MCF 10A (cell line): ENCODE results near the gene CYTH2. TPM values are rescaled to one million over a fixed set of nuclear protein-coding genes. Genes with fewer than 3 reads are reported as not detected.
A peak's percentile ranks its signal among the peaks of the same experiment; 100 is the strongest.

ENCODE experiments used
- BruUV-seq: library from RNA; stranded (reverse); fragments of 400-500 nt; replicated peaks from 2 replicates; lab custom pipeline; 2021; lab: Mats Ljungman, UMichigan
- CTCF ChIA-PET: fragments of 300-600 bp; sonication (Branson Sonifier 250); formaldehyde crosslinking; extraction: SDS; loops from one replicate; lab custom pipeline; 2021; ENCODE audit warnings: antibody characterized with exemption, inconsistent platforms; lab: Yijun Ruan, JAX
- POLR2A ChIA-PET: fragments of 300-600, 350-650 bp; sonication (Branson Sonifier 250); formaldehyde crosslinking; extraction: SDS; loops from one replicate; lab custom pipeline; 2020; ENCODE audit warnings: antibody characterized with exemption, inconsistent platforms; lab: Yijun Ruan, JAX
- DNase-seq: peaks from one replicate; pipeline ENCODE4 v3.0.0-alpha.2; 2018; ENCODE audit not compliant: unreplicated experiment
- H3K27ac Mint-ChIP-seq: one replicate; pipeline ENCODE4 v1.8.0; 2022; ENCODE audit warnings: mild to moderate bottlenecking, low read depth, mixed read lengths; ENCODE audit not compliant: unreplicated experiment
- H3K27me3 Mint-ChIP-seq: one replicate; pipeline ENCODE4 v1.8.0; 2022; ENCODE audit warnings: mixed read lengths; ENCODE audit not compliant: insufficient read depth, unreplicated experiment
- H3K36me3 Mint-ChIP-seq: one replicate; pipeline ENCODE4 v1.8.0; 2022; ENCODE audit warnings: mild to moderate bottlenecking, moderate library complexity, mixed read lengths; ENCODE audit not compliant: insufficient read depth, unreplicated experiment
- H3K4me1 Mint-ChIP-seq: one replicate; pipeline ENCODE4 v1.8.0; 2022; ENCODE audit warnings: mixed read lengths; ENCODE audit not compliant: insufficient read depth, unreplicated experiment
- H3K4me3 Mint-ChIP-seq: one replicate; pipeline ENCODE4 v1.8.0; 2022; ENCODE audit warnings: mild to moderate bottlenecking, moderate library complexity, mixed read lengths; ENCODE audit not compliant: unreplicated experiment
- H3K9me3 Mint-ChIP-seq: one replicate; pipeline ENCODE4 v1.8.0; 2022; ENCODE audit warnings: mixed read lengths; ENCODE audit not compliant: unreplicated experiment
- intact Hi-C: fragments of 100-400 bp; cut with micrococcal nuclease; formaldehyde crosslinking; loops from 2 replicates; pipeline ENCODE4 v1.14.1; 2022
- total RNA-seq: library from RNA; stranded (reverse); gene quantifications from 2 replicates; pipeline ENCODE4 v1.2.3, GENCODE V29; 2022
- TF ChIP-seq, protein P1 (sequence below): fragments of 200-600 bp; IDR thresholded peaks from one replicate; pipeline ENCODE4 v1.8.0; 2022; ENCODE audit warnings: antibody characterized with exemption, mild to moderate bottlenecking; ENCODE audit not compliant: unreplicated experiment

CYTH2 gene
- total RNA-seq, 1 experiment from 2014 or later = 70.3 TPM

DNA sequence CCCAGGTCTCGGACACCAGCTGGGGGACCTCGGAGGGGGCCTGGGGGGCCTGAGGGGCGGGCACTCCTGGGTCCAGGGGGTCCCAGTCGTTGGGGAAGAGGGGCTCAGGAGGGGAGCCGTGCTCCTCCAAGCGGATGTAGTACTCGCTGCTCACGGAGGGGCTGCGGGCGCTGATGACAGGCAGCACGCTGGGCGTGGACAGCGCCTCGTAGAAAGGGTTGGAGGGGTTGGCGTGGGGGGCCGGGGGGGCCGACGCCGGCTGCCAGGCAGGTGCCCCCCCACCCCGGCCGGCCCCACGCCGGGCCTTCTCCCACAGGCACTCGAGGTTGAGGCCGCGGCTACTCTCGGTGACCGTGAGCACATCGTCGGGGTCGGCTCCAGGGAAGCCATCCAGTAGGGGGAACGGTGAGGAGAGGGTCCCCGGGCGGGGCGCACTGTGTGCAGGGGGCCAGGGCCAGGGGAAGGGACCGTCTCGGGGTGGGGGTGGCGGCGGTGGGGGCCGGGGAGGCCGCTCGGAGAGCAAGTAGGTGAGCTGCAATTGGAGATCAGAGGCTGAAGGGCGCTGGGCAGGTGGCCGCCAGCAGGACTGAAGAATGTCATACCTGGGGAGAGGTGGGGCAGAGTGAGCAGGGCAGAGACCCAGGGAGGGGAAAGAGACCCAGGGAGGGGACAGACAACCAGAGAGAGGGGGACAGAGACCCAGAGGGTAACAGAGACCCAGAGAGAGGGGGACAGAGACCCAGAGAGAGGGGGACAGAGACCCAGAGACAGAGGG is 30.3 kb downstream of the CYTH2 start:
- ChIA-PET CTCF (interaction anchor here (1.0 to 1.8 kb wide), 2 partner anchors 8 to 10 kb away, joined by 4 to 10 read pairs; no protein-coding TSS in a partner anchor), POLR2A (interaction anchor here (0.7 kb wide), 1 partner anchor 1189 kb away, joined by 3 read pairs; no protein-coding TSS in a partner anchor)
- Mint-ChIP-seq H3K4me1 (peaks cover 15% of the 10 kb centered on the region), H3K9me3 (no peaks in the 10 kb centered on the region), H3K4me3 (no peak overlapping the region), H3K36me3 (peaks cover 10% of the 10 kb centered on the region), H3K27ac (no peak overlapping the region), H3K27me3 (peaks cover 16% of the 10 kb centered on the region)
- intact Hi-C loops = no loop called here
- no TSS peak for BruUV-seq
- DNase-seq = no peak
- TF ChIP-seq, protein P1, sequence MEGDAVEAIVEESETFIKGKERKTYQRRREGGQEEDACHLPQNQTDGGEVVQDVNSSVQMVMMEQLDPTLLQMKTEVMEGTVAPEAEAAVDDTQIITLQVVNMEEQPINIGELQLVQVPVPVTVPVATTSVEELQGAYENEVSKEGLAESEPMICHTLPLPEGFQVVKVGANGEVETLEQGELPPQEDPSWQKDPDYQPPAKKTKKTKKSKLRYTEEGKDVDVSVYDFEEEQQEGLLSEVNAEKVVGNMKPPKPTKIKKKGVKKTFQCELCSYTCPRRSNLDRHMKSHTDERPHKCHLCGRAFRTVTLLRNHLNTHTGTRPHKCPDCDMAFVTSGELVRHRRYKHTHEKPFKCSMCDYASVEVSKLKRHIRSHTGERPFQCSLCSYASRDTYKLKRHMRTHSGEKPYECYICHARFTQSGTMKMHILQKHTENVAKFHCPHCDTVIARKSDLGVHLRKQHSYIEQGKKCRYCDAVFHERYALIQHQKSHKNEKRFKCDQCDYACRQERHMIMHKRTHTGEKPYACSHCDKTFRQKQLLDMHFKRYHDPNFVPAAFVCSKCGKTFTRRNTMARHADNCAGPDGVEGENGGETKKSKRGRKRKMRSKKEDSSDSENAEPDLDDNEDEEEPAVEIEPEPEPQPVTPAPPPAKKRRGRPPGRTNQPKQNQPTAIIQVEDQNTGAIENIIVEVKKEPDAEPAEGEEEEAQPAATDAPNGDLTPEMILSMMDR = no peak

DNA sequence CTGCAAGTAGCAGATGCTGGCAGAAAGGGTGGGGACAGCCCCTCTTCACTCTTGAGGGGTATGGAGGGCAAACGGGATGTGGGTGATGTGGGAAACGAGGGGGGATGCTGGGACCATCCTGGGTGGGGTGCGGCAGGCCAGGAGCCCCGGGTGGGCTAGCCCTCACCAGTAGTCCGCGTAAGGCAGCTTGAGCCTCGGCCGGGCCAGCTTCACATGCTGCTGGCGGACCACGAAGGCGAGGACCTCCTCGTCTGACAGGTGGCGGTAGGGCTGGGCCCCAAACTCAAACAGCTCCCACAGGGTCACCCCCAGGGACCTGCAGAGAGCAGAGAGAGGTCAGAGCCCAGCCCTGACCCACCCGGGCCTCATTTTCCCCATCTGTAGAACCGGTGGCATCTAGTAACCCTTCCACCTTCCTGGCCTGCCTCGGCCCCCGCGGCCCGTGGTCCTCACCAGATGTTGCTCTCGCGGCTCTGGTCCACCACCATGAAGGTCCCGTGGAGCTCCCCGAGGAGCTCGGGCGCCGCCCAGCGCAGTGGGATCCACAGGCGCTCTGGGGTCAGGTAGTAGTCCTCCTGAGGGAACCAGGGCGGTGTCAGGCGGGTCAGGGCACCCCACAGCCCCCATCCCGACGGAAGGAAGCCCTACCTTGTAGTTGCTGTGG is 31.8 kb downstream of the CYTH2 start:
- no TSS peak for BruUV-seq

DNA sequence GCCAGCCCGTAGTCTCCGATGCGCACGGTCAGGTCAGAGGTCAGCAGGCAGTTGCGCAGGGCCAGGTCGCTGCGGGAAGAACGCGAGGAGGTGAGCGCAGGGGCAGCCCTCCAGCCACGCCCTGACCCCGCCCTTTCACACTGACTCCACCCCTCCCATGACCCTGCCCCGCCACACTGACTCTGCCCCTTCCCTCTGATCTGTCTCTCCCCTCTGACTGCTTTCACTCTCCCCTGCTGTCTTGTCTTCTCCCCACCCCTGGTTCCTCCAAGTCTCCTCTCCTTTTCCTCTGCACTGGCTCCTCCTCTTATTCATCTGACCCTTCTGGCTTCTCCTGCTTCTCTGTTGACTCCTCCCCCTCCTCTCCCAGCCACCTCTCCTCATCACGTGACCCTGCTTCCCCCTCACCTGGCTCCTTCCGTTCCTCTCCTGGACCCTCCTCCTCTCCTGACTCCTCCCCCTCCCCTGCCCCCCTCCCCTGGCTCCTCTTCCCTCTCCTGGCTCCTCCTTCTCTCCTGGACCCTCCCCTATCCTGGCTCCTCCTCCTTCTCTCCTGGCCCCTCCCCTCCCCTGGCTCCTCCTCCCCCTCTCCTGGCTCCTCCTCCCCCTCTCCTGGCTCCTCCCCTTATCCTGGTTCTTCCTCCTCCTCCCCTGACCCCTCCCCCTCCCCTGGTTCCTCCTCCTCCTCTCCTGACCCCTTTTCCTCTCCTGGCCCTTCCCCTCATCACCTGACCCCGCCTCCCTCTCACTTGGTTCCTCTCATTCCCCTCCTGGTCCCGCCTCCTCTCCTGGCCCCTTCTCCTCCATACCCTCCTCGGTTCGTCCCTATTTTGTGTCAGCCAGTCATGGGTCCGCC is 32.6 kb downstream of the CYTH2 start:
- H3K4me3 Mint-ChIP-seq = peak overlapping the region; percentile 74
- peaks cover 5% of the 10 kb centered on the region for H3K36me3 Mint-ChIP-seq
- TF ChIP-seq, protein P1 = no peak
- H3K9me3 Mint-ChIP-seq = no peaks in the 10 kb centered on the region
- peak overlapping the region; percentile 70 for H3K27ac Mint-ChIP-seq
- H3K27me3 Mint-ChIP-seq = peaks cover 16% of the 10 kb centered on the region
- DNase-seq = peak; percentile 97
- ChIA-PET POLR2A (interaction anchor here (1.2 kb wide), 1 partner anchor 8 kb away, joined by 3 read pairs; no protein-coding TSS in a partner anchor), CTCF (interaction anchor here (0.5 to 1.8 kb wide), 4 partner anchors 12 to 86 kb away, joined by 4 to 10 read pairs (median 4); no protein-coding TSS in a partner anchor)
- peaks cover 15% of the 10 kb centered on the region for H3K4me1 Mint-ChIP-seq
- intact Hi-C loops = no loop called here
- BruUV-seq = no TSS peak

More for the DNA sequence above, 31.8 kb downstream of the CYTH2 start:
- intact Hi-C loops = no loop called here
- Mint-ChIP-seq H3K27me3 (peaks cover 16% of the 10 kb centered on the region), H3K4me1 (peaks cover 15% of the 10 kb centered on the region), H3K9me3 (no peaks in the 10 kb centered on the region), H3K36me3 (peaks cover 5% of the 10 kb centered on the region), H3K27ac (peak overlapping the region; percentile 70), H3K4me3 (peak overlapping the region; percentile 74)
- ChIA-PET POLR2A (no interaction called here), CTCF (interaction anchor here (0.5 to 1.8 kb wide), 2 partner anchors 11 to 87 kb away, joined by 4 to 10 read pairs; no protein-coding TSS in a partner anchor)
- TF ChIP-seq, protein P1 = no peak
- no peak for DNase-seq
